NT2/D1 (cell line): ENCODE data around the gene DENND4B.

Experiments
- DNase-seq: peaks from one replicate; pipeline ENCODE4 v3.0.0-alpha.2; 2011; ENCODE audit warnings: low read depth, low spot score
- H3K27me3 ChIP-seq: 2 replicates; pipeline ENCODE4 v1.6.0; 2011; ENCODE audit warnings: mild to moderate bottlenecking; ENCODE audit not compliant: insufficient read length, insufficient read depth
- H3K36me3 ChIP-seq: 2 replicates; pipeline ENCODE4 v1.6.1; 2011; ENCODE audit warnings: mild to moderate bottlenecking, low read length, mixed read lengths; ENCODE audit not compliant: insufficient read depth, insufficient read length
- H3K4me1 ChIP-seq: 2 replicates; pipeline ENCODE4 v1.5.1; 2011; ENCODE audit not compliant: insufficient read depth, insufficient read length
- H3K4me3 ChIP-seq: 2 replicates; pipeline ENCODE4 v1.5.1; 2011; ENCODE audit warnings: low read depth; ENCODE audit not compliant: insufficient read length
- H3K9ac ChIP-seq: 2 replicates; pipeline ENCODE4 v1.6.0; 2011; ENCODE audit warnings: low read depth; ENCODE audit not compliant: insufficient read length
- H3K9me3 ChIP-seq: 2 replicates; pipeline ENCODE4 v1.5.1; 2011; ENCODE audit warnings: mild to moderate bottlenecking, low read length; ENCODE audit not compliant: insufficient read depth
- SUZ12 ChIP-seq: IDR thresholded peaks from 2 replicates; pipeline ENCODE4 v1.6.1; 2011; ENCODE audit not compliant: insufficient read length, insufficient read depth; ENCODE audit errors: extremely low read depth
- YY1 ChIP-seq: IDR thresholded peaks from 2 replicates; pipeline ENCODE4 v1.6.1; 2011; ENCODE audit not compliant: insufficient read length, insufficient read depth
- ZNF274 ChIP-seq: IDR thresholded peaks from 2 replicates; pipeline ENCODE4 v1.6.1; 2011; ENCODE audit warnings: mild to moderate bottlenecking, low read depth, low read length

Gene DENND4B

GRCh38 chr1:153977250-153978240 lies 31.0 kb upstream of the DENND4B start, which contains the start of gene JTB:
JTB (minus strand) TSS chr1:153977674; CDS start chr1:153977252, 422 bp downstream.
- DNase-seq = peak; percentile 89
- no peaks in the 10 kb centered on the region for H3K4me1 ChIP-seq
- peak; percentile 78 for TF ChIP-seq YY1
- no peak for TF ChIP-seq ZNF274
- TF ChIP-seq SUZ12 = no peak
- peak within 1 kb of the TSS; percentile 81 for H3K4me3 ChIP-seq
- H3K9ac ChIP-seq = peak within 1 kb of the TSS; percentile 84
- H3K27me3 ChIP-seq = no peaks in the 10 kb centered on the region
- H3K36me3 ChIP-seq = peaks cover 71% of the 10 kb centered on the region
- no peaks in the 10 kb centered on the region for H3K9me3 ChIP-seq

- Histone ChIP-seq H3K9me3 (no peaks in the 10 kb centered on the region), H3K4me3 (peak overlapping the region; percentile 81), H3K9ac (peak overlapping the region; percentile 84), H3K4me1 (no peaks in the 10 kb centered on the region), H3K27me3 (no peaks in the 10 kb centered on the region), H3K36me3 (peaks cover 65% of the 10 kb centered on the region)
- DNase-seq = no peak
- no peak for TF ChIP-seq ZNF274
- TF ChIP-seq SUZ12 = no peak
- no peak for TF ChIP-seq YY1
Measured at GRCh38 chr1:153976819-153977249, 30.3 kb upstream of the DENND4B start.

GRCh38 chr1:153973525-153973924 lies 27.0 kb upstream of the DENND4B start:
- Histone ChIP-seq H3K4me1 (peaks cover under 1% of the 10 kb centered on the region), H3K27me3 (no peaks in the 10 kb centered on the region), H3K36me3 (peaks cover 35% of the 10 kb centered on the region), H3K9me3 (no peaks in the 10 kb centered on the region), H3K4me3 (no peak overlapping the region), H3K9ac (no peak overlapping the region)
- DNase-seq = no peak
- no peak for TF ChIP-seq ZNF274
- TF ChIP-seq YY1 = no peak
- TF ChIP-seq SUZ12 = no peak

GRCh38 chr1:153973071-153973470 lies 26.6 kb upstream of the DENND4B start:
- TF ChIP-seq ZNF274 (no peak), SUZ12 (no peak), YY1 (no peak)
- H3K9me3 ChIP-seq = no peaks in the 10 kb centered on the region
- no peak overlapping the region for H3K4me3 ChIP-seq
- peaks cover 35% of the 10 kb centered on the region for H3K36me3 ChIP-seq
- no peak overlapping the region for H3K9ac ChIP-seq
- peaks cover 3% of the 10 kb centered on the region for H3K4me1 ChIP-seq
- DNase-seq = no peak
- H3K27me3 ChIP-seq = no peaks in the 10 kb centered on the region

- H3K36me3 ChIP-seq = peaks cover 34% of the 10 kb centered on the region
- H3K4me1 ChIP-seq = peaks cover 3% of the 10 kb centered on the region
- TF ChIP-seq ZNF274 (no peak), YY1 (no peak), SUZ12 (no peak)
- no peak overlapping the region for H3K4me3 ChIP-seq
- H3K27me3 ChIP-seq = no peaks in the 10 kb centered on the region
- no peak for DNase-seq
- no peaks in the 10 kb centered on the region for H3K9me3 ChIP-seq
- no peak overlapping the region for H3K9ac ChIP-seq
Measured at GRCh38 chr1:153970346-153970745, 23.8 kb upstream of the DENND4B start.

GRCh38 chr1:153968972-153969371 lies 22.5 kb upstream of the DENND4B start:
- TF ChIP-seq ZNF274 = no peak
- TF ChIP-seq YY1 = no peak

GRCh38 chr1:153968408-153968807 lies 21.9 kb upstream of the DENND4B start:
- no peak for TF ChIP-seq YY1
- no peak for TF ChIP-seq ZNF274
- TF ChIP-seq SUZ12 = no peak
- Histone ChIP-seq H3K36me3 (peaks cover 16% of the 10 kb centered on the region), H3K9ac (peak overlapping the region; percentile 83), H3K4me3 (peak overlapping the region; percentile 83), H3K27me3 (no peaks in the 10 kb centered on the region), H3K9me3 (no peaks in the 10 kb centered on the region), H3K4me1 (peaks cover 3% of the 10 kb centered on the region)
- no peak for DNase-seq

More at GRCh38 chr1:153968972-153969371, 22.5 kb upstream of the DENND4B start:
- Histone ChIP-seq H3K4me3 (no peak overlapping the region), H3K9ac (no peak overlapping the region), H3K4me1 (peaks cover 3% of the 10 kb centered on the region), H3K9me3 (no peaks in the 10 kb centered on the region), H3K36me3 (peaks cover 22% of the 10 kb centered on the region), H3K27me3 (no peaks in the 10 kb centered on the region)
- no peak for DNase-seq
